Measurements from ENCODE around the gene TREM1. TPM values are rescaled to one million over a fixed set of nuclear protein-coding genes. Genes with fewer than 3 reads are reported as not detected.

The TREM1 gene
- not detected for total RNA-seq (ENCODE audit: unreplicated experiment)
- long read RNA-seq = 0 reads

- peaks cover 2% of the 10 kb centered on the region for H3K9me3 Mint-ChIP-seq (ENCODE audit: unreplicated experiment)
- no peak within 1 kb of the TSS for H3K27ac Mint-ChIP-seq (ENCODE audit: unreplicated experiment)
- H3K27me3 Mint-ChIP-seq (ENCODE audit: unreplicated experiment) = peaks cover 2% of the 10 kb centered on the region
- no peak for TF ChIP-seq CTCF (IDR thresholded peaks at IDR 0.05; ENCODE audit: partially characterized antibody, unreplicated experiment)
- H3K36me3 Mint-ChIP-seq (ENCODE audit: unreplicated experiment) = no peaks in the 10 kb centered on the region
- H3K4me3 Mint-ChIP-seq (ENCODE audit: unreplicated experiment) = no peak within 1 kb of the TSS
- DNase-seq = no peak
- H3K4me1 Mint-ChIP-seq (ENCODE audit: low read depth, unreplicated experiment) = no peaks in the 10 kb centered on the region
Observed at GRCh38 chr6:41286544-41287346, at the start of gene TREM1. Gene TREM1 (minus strand): TSS chr6:41286682. CDS start chr6:41286655, 27 bp downstream.

GRCh38 chr6:41335943-41336342 lies 49.5 kb upstream of the TREM1 start:
- Mint-ChIP-seq H3K4me3 (ENCODE audit: unreplicated experiment) (no peak overlapping the region), H3K27ac (ENCODE audit: unreplicated experiment) (no peak overlapping the region), H3K27me3 (ENCODE audit: unreplicated experiment) (peaks cover 11% of the 10 kb centered on the region), H3K4me1 (ENCODE audit: low read depth, unreplicated experiment) (peaks cover 10% of the 10 kb centered on the region), H3K9me3 (ENCODE audit: unreplicated experiment) (no peaks in the 10 kb centered on the region), H3K36me3 (ENCODE audit: unreplicated experiment) (no peaks in the 10 kb centered on the region)
- TF ChIP-seq CTCF (IDR thresholded peaks at IDR 0.05; ENCODE audit: partially characterized antibody, unreplicated experiment) = no peak
- no peak for DNase-seq

GRCh38 chr6:41335296-41335695 lies 48.8 kb upstream of the TREM1 start, which contains the start of gene NCR2:
Gene NCR2 (plus strand): TSS chr6:41335608. CDS start chr6:41335877, 269 bp downstream.
- no peak within 1 kb of the TSS for H3K27ac Mint-ChIP-seq (ENCODE audit: unreplicated experiment)
- H3K4me3 Mint-ChIP-seq (ENCODE audit: unreplicated experiment) = peak within 1 kb of the TSS; percentile 34
- no peaks in the 10 kb centered on the region for H3K36me3 Mint-ChIP-seq (ENCODE audit: unreplicated experiment)
- no peak for DNase-seq
- H3K27me3 Mint-ChIP-seq (ENCODE audit: unreplicated experiment) = peaks cover 8% of the 10 kb centered on the region
- no peaks in the 10 kb centered on the region for H3K9me3 Mint-ChIP-seq (ENCODE audit: unreplicated experiment)
- H3K4me1 Mint-ChIP-seq (ENCODE audit: low read depth, unreplicated experiment) = peaks cover 10% of the 10 kb centered on the region
- TF ChIP-seq CTCF (IDR thresholded peaks at IDR 0.05; ENCODE audit: partially characterized antibody, unreplicated experiment) = no peak

GRCh38 chr6:41334482-41335040 lies 48.1 kb upstream of the TREM1 start:
- H3K9me3 Mint-ChIP-seq (ENCODE audit: unreplicated experiment) = no peaks in the 10 kb centered on the region
- no peaks in the 10 kb centered on the region for H3K36me3 Mint-ChIP-seq (ENCODE audit: unreplicated experiment)
- peak overlapping the region; percentile 22 for H3K27ac Mint-ChIP-seq (ENCODE audit: unreplicated experiment)
- TF ChIP-seq CTCF (IDR thresholded peaks at IDR 0.05; ENCODE audit: partially characterized antibody, unreplicated experiment) = peak; percentile 33
- H3K4me3 Mint-ChIP-seq (ENCODE audit: unreplicated experiment) = peak overlapping the region; percentile 34
- peaks cover 7% of the 10 kb centered on the region for H3K27me3 Mint-ChIP-seq (ENCODE audit: unreplicated experiment)
- peak; percentile 44 for DNase-seq
- H3K4me1 Mint-ChIP-seq (ENCODE audit: low read depth, unreplicated experiment) = peaks cover 10% of the 10 kb centered on the region
